HUES6 (cell line): ENCODE measurements around the gene EMID1.

Source experiments
- H3K27ac ChIP-seq: 2 replicates; pipeline ENCODE4 v1.7.0; 2013; ENCODE audit warnings: low read depth, mild to moderate bottlenecking, low read length, inconsistent platforms
- H3K27me3 ChIP-seq: 2 replicates; pipeline ENCODE4 v1.6.1; 2013; ENCODE audit warnings: low read length; ENCODE audit not compliant: control insufficient read depth, insufficient read depth
- H3K36me3 ChIP-seq: 2 replicates; pipeline ENCODE4 v1.6.1; 2013; ENCODE audit warnings: low read length; ENCODE audit not compliant: control insufficient read depth, insufficient read depth
- H3K4me1 ChIP-seq: 2 replicates; pipeline ENCODE4 v1.6.1; 2013; ENCODE audit warnings: low read length; ENCODE audit not compliant: control insufficient read depth, insufficient read depth
- H3K4me3 ChIP-seq: 2 replicates; pipeline ENCODE4 v1.5.1; 2013; ENCODE audit warnings: low read depth, low read length
- H3K9ac ChIP-seq: one replicate; pipeline ENCODE4 v1.6.1; 2013; ENCODE audit warnings: mild to moderate bottlenecking, low read length
- H3K9me3 ChIP-seq: 2 replicates; pipeline ENCODE4 v1.6.1; 2013; ENCODE audit warnings: low read depth, low read length; ENCODE audit not compliant: control insufficient read depth, insufficient read depth

EMID1 gene

DNA sequence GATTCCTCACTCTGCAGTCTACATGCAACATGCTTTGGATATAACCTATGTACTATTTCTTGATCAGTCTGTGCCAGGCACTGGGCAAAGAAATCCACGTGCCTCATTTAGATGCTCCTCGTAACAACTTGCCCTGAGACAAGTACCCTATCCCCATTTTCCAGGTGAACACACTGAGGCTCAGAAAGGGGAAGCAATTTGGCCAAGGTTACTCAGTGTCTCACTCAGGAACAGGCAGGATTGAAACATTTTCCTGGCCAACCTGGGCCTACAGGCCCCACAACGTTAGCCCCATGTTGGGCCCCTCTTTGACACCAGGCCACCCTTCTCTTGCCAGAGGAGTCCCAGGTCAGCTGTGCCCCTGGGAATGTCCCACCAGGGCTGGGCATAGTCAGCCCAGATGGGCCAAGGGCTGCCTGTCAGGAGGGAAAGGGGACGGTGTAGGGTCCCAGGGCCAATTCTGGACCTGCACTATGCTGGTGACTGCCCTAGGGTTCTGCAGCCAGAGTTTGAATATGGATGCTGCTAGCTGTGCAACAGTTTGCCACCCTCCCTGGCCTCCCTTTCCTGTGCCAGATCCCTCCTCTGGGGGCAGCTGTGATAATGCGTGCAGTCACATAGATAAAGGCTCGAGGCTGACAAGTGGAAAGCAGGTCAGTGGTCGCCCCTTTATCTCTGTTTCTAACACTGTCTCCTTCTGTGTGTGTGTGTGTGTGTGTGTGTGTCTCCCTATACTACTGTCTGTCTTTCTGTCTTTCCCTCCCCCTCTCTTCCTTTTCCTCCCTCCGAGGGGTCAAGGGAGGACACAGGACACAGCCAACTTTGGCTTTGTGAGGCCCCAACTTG, 10.4 kb upstream of the EMID1 start:
- H3K9ac ChIP-seq: no peak overlapping the region
- H3K4me3 ChIP-seq: no peak overlapping the region
- peaks cover 3% of the 10 kb centered on the region; the same call in 1 of the 2 replicates for H3K4me1 ChIP-seq
- H3K36me3 ChIP-seq: no peaks in the 10 kb centered on the region
- no peak overlapping the region for H3K27ac ChIP-seq
- H3K27me3 ChIP-seq: no peaks in the 10 kb centered on the region
- H3K9me3 ChIP-seq: no peaks in the 10 kb centered on the region

GRCh38 chr22:29195964-29196666, 9.6 kb upstream of the EMID1 start:
- Histone ChIP-seq H3K4me3 (no peak overlapping the region), H3K9me3 (no peaks in the 10 kb centered on the region), H3K27me3 (no peaks in the 10 kb centered on the region), H3K4me1 (peaks cover 3% of the 10 kb centered on the region; the same call in 1 of the 2 replicates), H3K9ac (no peak overlapping the region), H3K27ac (no peak overlapping the region), H3K36me3 (no peaks in the 10 kb centered on the region)

DNA sequence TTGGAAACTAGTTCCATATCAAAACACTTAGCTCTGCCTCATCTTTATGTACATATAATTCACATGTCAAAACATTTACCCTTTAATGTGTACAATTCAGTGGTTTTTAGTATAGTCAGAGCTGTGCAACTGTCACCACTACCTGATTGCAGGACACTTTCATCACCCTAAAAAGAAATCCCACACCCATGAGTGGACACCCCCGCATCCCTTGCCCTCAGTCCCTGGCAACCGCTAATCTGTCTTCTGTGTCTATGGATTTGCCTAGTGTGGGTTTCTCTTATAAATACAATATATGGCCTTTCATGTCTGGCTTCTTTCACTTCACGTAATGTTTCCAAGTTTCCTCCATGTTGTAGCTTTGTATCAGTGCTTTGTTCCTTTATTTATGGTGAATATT, 8.6 kb upstream of the EMID1 start:
- Histone ChIP-seq H3K4me1 (peaks cover 3% of the 10 kb centered on the region; the same call in 1 of the 2 replicates), H3K9ac (no peak overlapping the region), H3K4me3 (no peak overlapping the region)

GRCh38 chr22:29198240-29198639, 7.5 kb upstream of the EMID1 start:
- no peaks in the 10 kb centered on the region for H3K9me3 ChIP-seq
- no peak overlapping the region for H3K9ac ChIP-seq
- no peaks in the 10 kb centered on the region for H3K27me3 ChIP-seq
- H3K4me3 ChIP-seq: no peak overlapping the region
- no peak overlapping the region for H3K27ac ChIP-seq
- H3K4me1 ChIP-seq: peaks cover 15% of the 10 kb centered on the region; the same call in 1 of the 2 replicates
- H3K36me3 ChIP-seq: no peaks in the 10 kb centered on the region

More for the DNA sequence above, 8.6 kb upstream of the EMID1 start:
- Histone ChIP-seq H3K27me3 (no peaks in the 10 kb centered on the region), H3K9me3 (no peaks in the 10 kb centered on the region), H3K27ac (no peak overlapping the region), H3K36me3 (no peaks in the 10 kb centered on the region)

DNA sequence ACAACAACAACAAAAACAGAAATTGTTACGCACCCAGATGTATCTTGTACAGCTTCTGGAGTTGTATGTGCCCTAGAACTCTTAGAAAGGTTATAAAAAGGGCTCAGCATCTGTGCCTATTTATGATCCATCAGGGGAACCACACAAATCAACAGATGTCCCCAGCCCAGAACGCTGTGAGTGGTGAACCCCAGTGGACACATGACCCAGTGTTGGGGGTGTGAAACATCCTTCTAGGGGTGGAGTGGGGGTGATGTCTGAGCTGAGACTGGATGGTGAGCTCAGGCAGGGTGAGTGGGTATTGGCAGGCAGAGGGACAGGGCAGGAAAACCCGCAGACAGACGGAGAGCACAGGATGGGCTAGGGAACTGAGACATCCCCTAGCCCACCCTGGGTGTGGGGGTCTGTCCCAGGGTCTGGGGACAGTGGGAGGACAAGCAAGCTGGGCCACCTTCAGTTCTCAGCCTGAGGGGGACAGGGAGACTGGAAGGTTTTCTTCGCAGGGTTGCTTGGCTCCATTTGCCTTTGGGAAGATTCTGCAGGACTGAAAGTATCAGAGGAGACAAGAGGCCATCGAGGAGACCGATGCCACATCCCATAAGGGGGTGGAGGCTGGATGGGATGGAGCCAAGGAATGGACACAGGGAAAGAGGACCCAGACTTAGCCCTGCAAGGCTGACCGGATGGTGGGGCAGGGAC, 5.8 kb upstream of the EMID1 start:
- H3K9ac ChIP-seq: no peak overlapping the region
- H3K36me3 ChIP-seq: no peaks in the 10 kb centered on the region
- no peak overlapping the region for H3K27ac ChIP-seq
- H3K4me1 ChIP-seq: peaks cover 22% of the 10 kb centered on the region; the same call in 1 of the 2 replicates
- no peaks in the 10 kb centered on the region for H3K27me3 ChIP-seq
- H3K4me3 ChIP-seq: no peak overlapping the region
- no peaks in the 10 kb centered on the region for H3K9me3 ChIP-seq

DNA sequence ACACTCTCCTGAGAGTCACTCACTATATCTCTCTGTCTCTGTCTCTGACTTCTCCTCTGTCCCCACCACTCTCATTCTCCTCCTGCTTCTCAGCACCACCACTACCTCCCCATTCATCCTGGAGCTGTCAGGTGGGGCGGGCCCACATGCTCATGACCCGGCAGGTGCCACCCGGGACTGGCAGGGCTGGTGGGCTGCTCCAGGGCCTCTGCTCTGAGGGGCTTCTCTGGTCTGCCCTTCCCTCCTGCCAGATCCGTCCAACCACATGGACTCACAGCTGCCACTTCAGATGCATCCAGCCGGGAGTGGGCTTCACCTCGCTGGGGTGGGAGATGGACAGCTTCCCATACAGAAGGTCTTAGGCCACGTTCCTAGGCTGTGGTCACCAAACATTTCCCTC, 4.8 kb upstream of the EMID1 start:
- peaks cover 19% of the 10 kb centered on the region; the same call in 1 of the 2 replicates for H3K4me1 ChIP-seq
- no peak overlapping the region for H3K4me3 ChIP-seq
- H3K27ac ChIP-seq: no peak overlapping the region
- H3K27me3 ChIP-seq: no peaks in the 10 kb centered on the region
- no peak overlapping the region for H3K9ac ChIP-seq
- no peaks in the 10 kb centered on the region for H3K36me3 ChIP-seq
- H3K9me3 ChIP-seq: no peaks in the 10 kb centered on the region

DNA sequence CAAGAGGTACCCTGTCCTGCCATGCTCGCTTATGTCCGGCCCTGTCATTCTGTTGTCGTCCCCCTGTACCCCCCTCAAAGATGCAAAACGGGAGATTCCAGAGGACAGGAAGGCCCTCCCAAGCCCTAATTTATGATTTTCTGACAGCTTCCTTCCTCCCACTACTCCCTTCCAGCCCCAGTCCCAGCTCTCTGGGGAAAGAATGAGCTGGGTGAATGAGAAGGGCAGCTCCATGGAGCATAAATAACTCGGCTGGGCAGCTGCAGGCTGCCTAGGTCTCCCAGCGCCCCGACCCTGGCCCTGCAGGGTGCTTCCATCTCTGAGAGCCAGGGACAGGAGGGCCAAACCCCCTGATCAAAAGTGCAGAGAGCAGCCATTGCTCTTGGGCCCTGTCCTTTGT, 3.9 kb upstream of the EMID1 start:
- H3K27ac ChIP-seq: no peak overlapping the region

GRCh38 chr22:29202212-29203192, 3.2 kb upstream of the EMID1 start:
- no peaks in the 10 kb centered on the region for H3K36me3 ChIP-seq
- no peak overlapping the region for H3K27ac ChIP-seq
- no peak overlapping the region for H3K9ac ChIP-seq
- peaks cover 25% of the 10 kb centered on the region; the same call in 1 of the 2 replicates for H3K4me1 ChIP-seq
- H3K4me3 ChIP-seq: no peak overlapping the region
- no peaks in the 10 kb centered on the region for H3K9me3 ChIP-seq
- no peaks in the 10 kb centered on the region for H3K27me3 ChIP-seq

More for the DNA sequence above, 3.9 kb upstream of the EMID1 start:
- H3K4me1 ChIP-seq: peaks cover 25% of the 10 kb centered on the region; the same call in 1 of the 2 replicates
- H3K27me3 ChIP-seq: no peaks in the 10 kb centered on the region
- no peaks in the 10 kb centered on the region for H3K36me3 ChIP-seq
- no peaks in the 10 kb centered on the region for H3K9me3 ChIP-seq
- no peak overlapping the region for H3K9ac ChIP-seq
- no peak overlapping the region for H3K4me3 ChIP-seq

DNA sequence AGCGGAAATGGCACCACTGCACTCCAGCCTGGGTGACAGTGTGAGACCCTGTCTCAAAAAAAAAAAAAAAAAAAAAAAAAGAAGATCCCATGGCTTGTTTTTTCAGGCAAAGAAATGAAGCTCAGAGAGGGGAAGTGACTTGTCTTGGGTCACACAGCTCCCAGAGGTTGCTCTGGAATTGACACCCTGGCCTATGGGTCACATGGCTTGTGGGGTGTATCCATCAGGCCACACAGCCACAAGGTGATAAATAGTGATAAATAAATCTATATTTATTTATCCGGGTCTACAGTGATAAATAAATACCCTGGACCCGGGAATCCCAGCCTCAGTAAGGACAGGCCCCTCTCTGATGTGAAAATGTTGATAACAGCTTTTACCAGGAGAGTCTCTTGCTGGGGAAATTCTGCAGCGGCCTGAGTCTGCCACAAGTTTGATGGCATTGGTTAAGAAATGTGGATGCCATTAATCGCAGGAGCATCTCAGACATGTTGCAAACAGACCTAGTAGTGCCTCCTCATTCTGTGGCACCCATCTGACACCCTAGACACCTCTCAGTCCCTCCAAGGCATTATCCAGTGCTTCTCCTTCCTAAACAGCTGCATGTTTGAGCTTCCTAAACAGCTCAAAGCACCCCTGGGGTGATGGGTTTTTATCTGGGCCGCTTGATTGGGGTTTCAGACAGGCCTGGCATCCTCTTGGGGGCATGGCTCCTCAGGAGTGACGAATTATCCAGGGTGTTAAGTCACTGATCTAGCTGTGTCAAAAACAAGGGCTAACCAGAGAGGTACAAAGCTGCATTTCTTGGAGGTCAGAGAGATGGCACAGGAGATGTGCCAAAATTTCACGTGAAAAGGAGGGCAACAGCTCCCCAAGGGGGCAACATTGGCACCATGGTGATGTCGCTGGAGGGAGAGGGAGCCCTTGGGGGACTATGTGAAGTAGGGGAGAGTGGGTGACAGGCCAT, 1.9 kb upstream of the EMID1 start:
- Histone ChIP-seq H3K36me3 (no peaks in the 10 kb centered on the region), H3K27me3 (no peaks in the 10 kb centered on the region), H3K9me3 (no peaks in the 10 kb centered on the region), H3K9ac (no peak overlapping the region), H3K4me1 (peaks cover 25% of the 10 kb centered on the region; the same call in 1 of the 2 replicates), H3K27ac (no peak overlapping the region), H3K4me3 (no peak overlapping the region)
